HCT116 (cell line): ENCODE measurements around the gene ZNF804A. TPM values are rescaled to one million over a fixed set of nuclear protein-coding genes. Genes with fewer than 3 reads are reported as not detected.

Experiments used
- ATAC-seq: fragments of 200-7000 bp; cut with Tn5 transposase; 2 replicates; pipeline ENCODE4 v1.9.1; 2020; ENCODE audit warnings: mild to moderate bottlenecking, moderate library complexity
- BruUV-seq: library from RNA; stranded (reverse); fragments of 400-500 nt; replicated peaks from 2 replicates; lab custom pipeline; 2021; lab: Mats Ljungman, UMichigan
- CTCF ChIA-PET: fragments of 300-600 bp; sonication (Branson Sonifier 250); formaldehyde crosslinking; loops from one replicate; lab custom pipeline; 2021; ENCODE audit warnings: antibody characterized with exemption; lab: Charles Lee
- POLR2A ChIA-PET: fragments of 300-600, 350-600 bp; sonication (Branson Sonifier 250); formaldehyde crosslinking; loops from one replicate; lab custom pipeline; 2021; ENCODE audit warnings: antibody characterized with exemption; lab: Charles Lee
- RAD21 ChIA-PET, 2 experiments: fragments of 300-600 bp; sonication (Branson Sonifier 250); formaldehyde crosslinking; loops; one replicate each; lab custom pipeline; 2023; ENCODE audit warnings: low total read pairs in 2 of 2; ENCODE audit not compliant: uncharacterized antibody in 2 of 2, unreplicated experiment in 2 of 2, low non-redundant PET in 1 of 2; lab: Charles Lee
- DNase-seq: peaks from one replicate; pipeline ENCODE4 v3.0.0-alpha.2; 2010; ENCODE audit warnings: low read depth, low spot score
- H2AFZ ChIP-seq: fragments of 200-600 bp; shearing (Covaris generic), sonication (generic); 2 replicates; pipeline ENCODE4 v1.6.1; 2017; ENCODE audit warnings: low read depth, mixed run types, mixed read lengths, antibody characterized with exemption, low read length; ENCODE audit not compliant: poor library complexity, severe bottlenecking
- H3K27ac ChIP-seq: 2 replicates; pipeline ENCODE4 v1.5.1; 2012; ENCODE audit warnings: low read depth, low read length
- H3K27me3 ChIP-seq: fragments of 200-600 bp; sonication (generic); 2 replicates; pipeline ENCODE4 v1.6.1; 2016; ENCODE audit warnings: mixed run types, low read length, mixed read lengths; ENCODE audit not compliant: insufficient read depth
- H3K36me3 ChIP-seq, 2 experiments: fragments of 200-500 bp in 1 of 2; fragments of 200-600 bp in 1 of 2; sonication (Bioruptor generic) in 1 of 2; sonication (generic) in 1 of 2; 2 replicates each; pipeline versions ENCODE4 v1.5.1 to v1.6.1; 2014 to 2016; ENCODE audit warnings: low read length in 2 of 2, inconsistent platforms in 1 of 2, mixed read lengths in 1 of 2, mixed run types in 1 of 2; ENCODE audit not compliant: insufficient read depth in 2 of 2, control insufficient read depth in 1 of 2
- H3K4me1 ChIP-seq, 2 experiments: fragments of 200-600 bp in 1 of 2; sonication (generic) in 1 of 2; 2 replicates each; pipeline versions ENCODE4 v1.5.1 to v1.6.1; 2012 to 2017; ENCODE audit warnings: low read length in 2 of 2, inconsistent platforms in 1 of 2, mild to moderate bottlenecking in 1 of 2, mixed read lengths in 1 of 2, mixed run types in 1 of 2, moderate library complexity in 1 of 2; ENCODE audit not compliant: insufficient read depth in 2 of 2, control insufficient read depth in 1 of 2
- H3K4me2 ChIP-seq: fragments of 200-600 bp; sonication (generic); 2 replicates; pipeline ENCODE4 v1.6.1; 2017; ENCODE audit warnings: mixed run types, low read length, mixed read lengths
- H3K4me3 ChIP-seq, 2 experiments: fragments of 200-600 bp in 1 of 2; sonication (generic) in 1 of 2; replicated peaks in 1 of 2; 2 replicates each; pipeline ENCODE4 v1.5.1; 2011 to 2016; ENCODE audit warnings: low read length in 2 of 2, control low read depth in 1 of 2, low read depth in 1 of 2, mild to moderate bottlenecking in 1 of 2, mixed read lengths in 1 of 2, mixed run types in 1 of 2
- H3K79me2 ChIP-seq: fragments of 200-600 bp; sonication (generic); 2 replicates; pipeline ENCODE4 v1.6.1; 2017; ENCODE audit warnings: mild to moderate bottlenecking, mixed run types, low read length, moderate library complexity, mixed read lengths; ENCODE audit not compliant: insufficient read depth
- H3K9ac ChIP-seq: fragments of 200-600 bp; sonication (generic); 2 replicates; pipeline ENCODE4 v1.6.1; 2016; ENCODE audit warnings: low read length, mixed read lengths
- H3K9me2 ChIP-seq: fragments of 200-600 bp; sonication (generic), shearing (Covaris generic); 2 replicates; pipeline ENCODE4 v1.6.1; 2017; ENCODE audit warnings: mixed run types, mild to moderate bottlenecking, moderate library complexity; ENCODE audit not compliant: insufficient read depth
- H3K9me3 ChIP-seq, 2 experiments: fragments of 200-500 bp in 1 of 2; fragments of 200-600 bp in 1 of 2; sonication (Bioruptor generic) in 1 of 2; sonication (generic) in 1 of 2; 2 replicates each; pipeline ENCODE4 v1.6.1; 2014 to 2017; ENCODE audit warnings: low read length in 2 of 2, mixed read lengths in 2 of 2, inconsistent platforms in 1 of 2, low read depth in 1 of 2, mild to moderate bottlenecking in 1 of 2, mixed run types in 1 of 2, moderate library complexity in 1 of 2; ENCODE audit not compliant: control insufficient read depth in 1 of 2, insufficient read depth in 1 of 2
- H4K20me1 ChIP-seq: fragments of 200-600 bp; sonication (generic), shearing (Covaris generic); 2 replicates; pipeline ENCODE4 v1.6.1; 2017; ENCODE audit warnings: mixed run types, mild to moderate bottlenecking, moderate library complexity; ENCODE audit not compliant: insufficient read depth
- CBX3 ChIP-seq: IDR thresholded peaks from 2 replicates; pipeline ENCODE4 v1.6.1; 2012; ENCODE audit warnings: low read depth
- JUND ChIP-seq: IDR thresholded peaks from 2 replicates; pipeline ENCODE4 v1.6.1; 2012
- REST ChIP-seq: IDR thresholded peaks from 2 replicates; pipeline ENCODE4 v1.6.1; 2012; ENCODE audit warnings: low read depth
- ZNF274 ChIP-seq: fragments of 200-500 bp; sonication (Bioruptor generic); IDR thresholded peaks from 2 replicates; pipeline ENCODE4 v1.6.1; 2014; ENCODE audit warnings: mild to moderate bottlenecking, low read depth, low read length, inconsistent platforms
- intact Hi-C: fragments of 100-400 bp; cut with micrococcal nuclease; formaldehyde crosslinking; loops from 2 replicates; pipeline ENCODE4 v1.10.0; 2022
- total RNA-seq: library from RNA; stranded (reverse); gene quantifications from one replicate; pipeline ENCODE4 v1.2.1, GENCODE V29; 2021; ENCODE audit not compliant: unreplicated experiment

Gene ZNF804A
- total RNA-seq, 1 experiment from 2014 or later, result 0.61 TPM

- no peak overlapping the region for H2AFZ ChIP-seq
- intact Hi-C loops, result no loop called here
- H3K9me2 ChIP-seq, result no peaks in the 10 kb centered on the region
- no peaks in the 10 kb centered on the region for H3K36me3 ChIP-seq
- H3K79me2 ChIP-seq, result no peaks in the 10 kb centered on the region
- H3K27ac ChIP-seq, result no peak overlapping the region
- CTCF ChIA-PET, result no interaction called here
- no peaks in the 10 kb centered on the region for H4K20me1 ChIP-seq
- ATAC-seq, result no peak
- no peak overlapping the region for H3K4me2 ChIP-seq
- no peak overlapping the region for H3K9ac ChIP-seq
- RAD21 ChIA-PET, result no interaction called here
- POLR2A ChIA-PET, result no interaction called here
- no TSS peak for BruUV-seq
- no peak for TF ChIP-seq ZNF274
- no peak for TF ChIP-seq CBX3
- no peak for TF ChIP-seq JUND
- TF ChIP-seq REST, result no peak
- DNase-seq, result no peak
- H3K4me1 ChIP-seq, result no peaks in the 10 kb centered on the region
- no peaks in the 10 kb centered on the region for H3K9me3 ChIP-seq
- no peak overlapping the region for H3K4me3 ChIP-seq
- no peaks in the 10 kb centered on the region for H3K27me3 ChIP-seq
These were observed 373.3 kb downstream of the ZNF804A start for GRCh38 chr2:184971546-184972068.
